KOPT-K1 (cell line): ENCODE data around the gene RAB11FIP5.

ENCODE experiments used
- H3K27ac ChIP-seq: fragments of 200-600 bp; sonication (generic); 2 replicates; pipeline ENCODE4 v1.5.1; 2016; ENCODE audit warnings: antibody characterized with exemption, mild to moderate bottlenecking, low read depth, low read length; ENCODE audit not compliant: poor library complexity, severe bottlenecking
- H3K36me3 ChIP-seq: fragments of 200-600 bp; sonication (generic); 2 replicates; pipeline ENCODE4 v1.5.1; 2017; ENCODE audit warnings: antibody characterized with exemption, mild to moderate bottlenecking, low read length, moderate library complexity; ENCODE audit not compliant: insufficient read depth
- H3K9me3 ChIP-seq: fragments of 200-600 bp; sonication (generic); 2 replicates; pipeline ENCODE4 v1.5.1; 2017; ENCODE audit warnings: antibody characterized with exemption, low read length, mild to moderate bottlenecking; ENCODE audit not compliant: insufficient read depth, poor library complexity, severe bottlenecking

RAB11FIP5 gene

DNA sequence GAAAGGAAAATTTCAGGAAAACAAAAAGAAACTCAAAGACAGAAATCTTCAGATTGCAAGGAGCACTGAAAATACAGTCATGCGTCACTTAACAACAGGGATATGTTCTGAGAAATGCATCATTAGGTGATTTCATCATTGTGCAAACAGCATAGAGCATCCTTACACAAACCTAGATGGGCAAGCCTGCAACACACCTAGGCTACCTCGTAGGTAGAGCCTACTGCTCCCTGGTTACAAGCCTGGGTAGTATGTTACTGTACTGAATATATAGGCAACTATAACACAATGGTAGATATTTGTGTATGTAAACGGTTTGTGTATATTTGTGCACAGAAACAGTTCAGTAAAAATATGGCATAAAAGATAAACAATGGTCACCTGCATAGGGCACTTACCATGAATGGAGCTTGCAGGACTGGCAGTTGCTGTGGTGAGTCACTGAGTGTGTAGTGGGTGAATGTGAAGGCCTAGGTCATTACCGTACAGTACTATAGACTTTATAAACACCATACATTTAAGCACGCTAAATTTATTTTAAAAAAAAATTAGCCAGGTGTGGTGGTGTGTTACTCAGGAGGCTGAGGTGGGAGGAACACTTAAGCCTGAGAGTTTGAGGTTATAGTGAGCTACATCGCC lies 74.7 kb downstream of the RAB11FIP5 start:
- no peak overlapping the region for H3K27ac ChIP-seq
- no peaks in the 10 kb centered on the region for H3K36me3 ChIP-seq
- H3K9me3 ChIP-seq = no peaks in the 10 kb centered on the region

DNA sequence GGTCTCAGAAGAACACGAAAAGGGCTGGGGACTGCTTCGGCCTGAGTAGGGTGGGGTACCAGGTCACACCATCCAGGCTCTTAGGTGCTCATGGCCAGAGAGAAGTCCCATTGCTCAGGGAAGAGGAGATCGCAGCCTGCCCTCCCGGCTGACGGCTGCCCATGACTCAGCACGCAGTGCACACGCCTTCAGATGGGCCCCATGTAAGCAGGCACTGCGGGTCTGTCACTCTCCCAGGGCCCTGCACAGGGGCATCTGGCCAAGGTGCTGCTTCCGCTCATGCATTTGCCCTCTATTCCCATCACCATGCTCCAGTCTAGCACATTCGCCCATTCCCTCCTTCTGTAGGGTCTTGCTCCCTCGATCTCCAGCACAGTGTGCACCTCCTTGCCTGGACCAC lies 76.0 kb downstream of the RAB11FIP5 start:
- Histone ChIP-seq H3K9me3 (no peaks in the 10 kb centered on the region), H3K36me3 (no peaks in the 10 kb centered on the region), H3K27ac (no peak overlapping the region)

DNA sequence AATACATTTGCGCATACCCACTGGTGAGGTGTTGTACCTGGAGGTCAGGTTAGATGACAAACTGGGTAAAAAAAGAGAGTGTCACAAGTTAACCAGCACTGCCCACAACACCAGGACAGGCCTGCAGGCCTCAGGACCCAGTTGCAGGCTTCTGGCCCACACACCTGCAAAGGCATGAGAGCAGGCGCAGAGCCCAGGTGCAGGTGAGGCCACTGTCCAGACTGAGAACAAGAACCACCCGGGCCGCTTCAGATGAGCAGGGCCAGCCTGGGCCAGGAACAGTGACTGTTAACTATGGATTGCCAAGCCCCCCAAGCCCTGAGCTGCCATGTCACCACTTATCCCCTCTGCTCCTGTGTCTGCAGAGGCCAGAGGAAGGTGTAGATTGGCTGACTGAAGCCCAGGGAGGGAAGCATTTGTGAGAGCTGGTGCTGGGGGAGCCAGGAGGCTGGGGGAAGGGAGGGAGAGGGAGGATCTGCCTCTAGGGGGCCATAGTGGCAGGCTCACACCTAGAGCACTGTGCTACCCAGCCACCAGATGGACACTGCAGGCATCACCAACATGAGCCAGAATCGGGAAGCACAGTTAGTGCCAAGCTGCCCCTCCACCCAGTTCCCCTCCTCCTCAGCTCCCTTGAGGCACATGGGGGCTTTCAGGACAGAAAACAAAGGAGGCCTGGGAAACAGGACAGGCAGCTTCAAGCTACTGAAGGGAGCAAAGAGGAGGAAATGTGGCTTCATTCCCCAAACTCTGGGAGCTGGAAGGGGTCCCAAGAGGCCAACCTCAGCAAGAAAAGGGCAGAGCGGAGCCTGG lies 76.6 kb downstream of the RAB11FIP5 start:
- Histone ChIP-seq H3K27ac (no peak overlapping the region), H3K36me3 (no peaks in the 10 kb centered on the region), H3K9me3 (no peaks in the 10 kb centered on the region)

DNA sequence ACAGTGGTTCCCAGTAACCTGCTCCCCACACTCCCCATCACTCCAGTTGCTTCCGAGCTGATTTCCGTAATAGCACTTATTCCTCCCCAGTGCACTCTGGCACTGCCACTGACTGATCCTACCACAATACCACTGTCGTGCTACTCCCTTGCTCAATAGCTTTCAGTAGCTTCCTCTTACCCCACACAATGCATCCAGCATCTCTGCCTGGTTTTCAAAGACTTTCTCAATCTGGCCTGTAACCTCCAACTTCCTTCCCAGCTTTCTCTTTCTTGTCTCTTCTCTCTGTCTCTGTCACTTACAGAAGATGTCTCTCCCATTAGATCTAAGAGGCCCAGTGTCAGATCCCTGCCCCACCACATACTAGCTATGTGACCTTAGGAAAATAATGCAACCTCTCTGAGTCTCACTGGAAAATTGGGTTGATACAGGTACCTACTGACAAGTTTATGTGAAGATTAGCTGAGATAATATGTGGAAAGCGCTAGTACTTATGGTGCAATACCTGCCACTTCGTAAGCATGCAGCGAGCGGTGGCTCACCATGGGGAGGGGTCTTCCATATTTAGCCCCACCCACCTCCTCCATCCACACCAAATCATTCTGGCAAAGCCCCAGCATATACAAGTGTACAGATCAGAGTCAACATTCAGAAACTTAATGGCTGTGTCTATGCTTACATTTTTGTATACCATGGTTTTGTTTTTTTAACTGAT lies 77.9 kb downstream of the RAB11FIP5 start:
- no peak overlapping the region for H3K27ac ChIP-seq

DNA sequence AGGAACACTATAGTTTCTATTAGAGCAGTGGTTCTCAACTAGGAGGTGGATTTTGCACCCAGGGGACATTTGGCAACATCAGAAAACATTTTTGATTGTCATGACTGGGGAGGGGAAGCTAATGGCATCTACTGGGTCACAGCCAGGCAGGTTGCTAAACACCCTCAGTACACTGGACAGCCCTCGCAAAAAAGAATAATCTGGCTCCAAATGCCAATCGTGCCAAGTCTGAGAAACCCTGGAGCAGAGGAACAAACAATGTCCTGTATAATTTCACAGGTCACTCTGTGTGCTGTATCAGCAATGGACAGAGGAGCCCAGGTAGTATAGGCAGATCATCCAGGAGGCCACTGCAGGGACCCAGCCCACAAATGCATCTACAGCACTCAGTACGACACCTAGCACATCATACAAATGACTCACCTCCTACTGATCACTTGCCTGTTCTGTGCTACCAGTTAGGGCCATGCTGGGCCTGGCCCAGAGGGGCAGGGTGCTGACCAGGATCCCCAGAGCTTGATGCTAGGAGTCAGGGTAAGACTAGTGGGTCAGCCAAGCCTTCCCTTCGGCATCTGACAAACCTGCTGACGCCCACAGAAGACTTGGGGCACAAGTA lies 78.9 kb downstream of the RAB11FIP5 start:
- no peaks in the 10 kb centered on the region for H3K36me3 ChIP-seq
- H3K27ac ChIP-seq = no peak overlapping the region
- H3K9me3 ChIP-seq = no peaks in the 10 kb centered on the region

More for the DNA sequence above, 77.9 kb downstream of the RAB11FIP5 start:
- H3K36me3 ChIP-seq = no peaks in the 10 kb centered on the region
- no peaks in the 10 kb centered on the region for H3K9me3 ChIP-seq

DNA sequence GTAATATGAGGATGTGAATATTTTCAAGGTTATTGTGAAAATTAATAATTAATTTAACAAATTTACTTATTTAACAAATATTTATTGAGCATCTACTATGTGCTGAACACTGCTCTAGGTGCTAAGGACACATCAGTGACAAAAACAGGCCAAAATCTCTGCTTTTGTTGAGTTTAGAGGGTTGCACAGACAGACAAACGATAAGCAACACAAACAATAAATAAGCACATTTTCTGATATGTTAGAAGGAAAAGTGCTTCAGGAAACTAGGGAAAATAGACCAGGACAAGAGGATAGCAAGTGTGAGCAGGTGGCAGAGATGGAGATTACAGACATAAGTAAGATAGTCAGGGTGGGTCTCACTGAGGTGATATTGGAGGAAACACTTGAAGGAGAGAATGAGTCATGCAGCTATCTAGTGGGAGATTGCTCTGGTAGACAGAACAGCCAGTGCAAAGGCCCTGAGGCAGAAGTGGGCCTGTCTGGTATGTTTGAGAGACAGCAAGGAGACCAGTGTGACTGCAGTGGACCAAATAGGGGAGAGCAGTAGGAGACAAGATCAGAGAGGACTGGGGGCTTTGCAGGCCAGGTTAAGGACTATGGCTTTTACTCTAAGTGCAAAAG lies 79.5 kb downstream of the RAB11FIP5 start:
- Histone ChIP-seq H3K27ac (no peak overlapping the region), H3K9me3 (no peaks in the 10 kb centered on the region), H3K36me3 (no peaks in the 10 kb centered on the region)

DNA sequence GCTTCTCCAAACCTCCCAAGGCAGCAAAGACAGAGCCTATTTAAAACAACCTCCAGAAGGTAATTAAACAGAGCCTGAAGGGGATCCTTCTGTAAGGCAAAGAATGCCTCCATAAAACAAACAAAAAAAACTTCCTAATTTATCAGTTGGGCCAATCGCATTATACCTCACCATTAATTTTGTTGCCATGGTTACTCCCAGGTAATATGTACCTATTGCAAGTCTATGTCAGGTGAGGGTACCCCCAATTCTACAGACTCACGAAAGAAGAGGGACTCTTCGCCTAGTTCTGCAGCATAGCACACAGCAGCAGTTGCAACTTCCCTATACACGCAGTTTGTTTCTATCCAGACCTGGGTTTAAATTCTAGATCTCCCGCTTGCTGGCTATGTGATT lies 80.0 kb downstream of the RAB11FIP5 start:
- Histone ChIP-seq H3K9me3 (no peaks in the 10 kb centered on the region), H3K27ac (no peak overlapping the region), H3K36me3 (no peaks in the 10 kb centered on the region)

DNA sequence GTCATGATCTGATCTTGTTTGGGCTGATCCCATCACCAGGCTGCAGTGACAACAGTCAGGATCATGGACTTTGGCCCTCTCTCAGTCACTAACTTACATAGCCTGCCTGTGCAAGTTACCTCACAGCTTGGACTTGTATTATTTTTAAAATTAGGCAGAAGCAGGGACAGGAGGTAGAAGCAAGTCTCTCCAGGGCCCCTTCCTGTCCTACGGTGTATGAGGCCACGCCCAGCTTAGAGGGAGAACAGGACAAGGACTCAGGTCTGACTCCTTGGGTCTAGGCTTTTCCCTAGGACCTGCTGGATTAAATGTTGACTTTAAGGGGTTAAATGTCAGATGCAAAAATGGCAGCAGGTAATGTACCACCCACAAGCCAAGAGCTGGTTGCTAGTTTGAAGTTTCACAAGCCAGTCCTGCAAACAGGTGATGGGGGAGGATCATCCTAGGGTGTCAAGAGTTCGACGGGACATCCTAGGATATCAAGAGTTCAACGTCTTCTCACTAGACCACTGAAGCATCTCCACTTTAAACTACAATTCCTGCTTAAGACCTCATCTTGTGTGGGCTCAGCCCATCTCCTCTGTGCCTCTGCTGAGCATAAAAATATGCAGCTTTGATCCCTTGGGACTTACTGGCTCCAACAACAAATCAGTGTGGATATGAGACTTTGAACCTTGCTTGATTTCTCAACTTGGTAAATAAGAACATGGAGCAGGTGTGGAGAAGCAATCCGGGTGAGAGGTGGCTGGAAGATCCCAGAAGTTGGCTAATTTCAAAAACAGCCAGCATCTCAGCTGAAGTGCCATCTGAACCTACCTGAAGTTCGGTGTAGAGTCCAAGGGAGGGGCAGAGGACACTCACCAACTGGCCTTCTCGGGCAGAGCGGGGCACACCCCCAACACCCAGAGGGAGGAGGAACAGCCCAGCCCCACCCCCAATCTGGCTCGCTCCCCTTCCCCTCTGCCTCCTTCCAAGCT lies 80.7 kb downstream of the RAB11FIP5 start:
- Histone ChIP-seq H3K27ac (no peak overlapping the region), H3K9me3 (no peaks in the 10 kb centered on the region), H3K36me3 (no peaks in the 10 kb centered on the region)

DNA sequence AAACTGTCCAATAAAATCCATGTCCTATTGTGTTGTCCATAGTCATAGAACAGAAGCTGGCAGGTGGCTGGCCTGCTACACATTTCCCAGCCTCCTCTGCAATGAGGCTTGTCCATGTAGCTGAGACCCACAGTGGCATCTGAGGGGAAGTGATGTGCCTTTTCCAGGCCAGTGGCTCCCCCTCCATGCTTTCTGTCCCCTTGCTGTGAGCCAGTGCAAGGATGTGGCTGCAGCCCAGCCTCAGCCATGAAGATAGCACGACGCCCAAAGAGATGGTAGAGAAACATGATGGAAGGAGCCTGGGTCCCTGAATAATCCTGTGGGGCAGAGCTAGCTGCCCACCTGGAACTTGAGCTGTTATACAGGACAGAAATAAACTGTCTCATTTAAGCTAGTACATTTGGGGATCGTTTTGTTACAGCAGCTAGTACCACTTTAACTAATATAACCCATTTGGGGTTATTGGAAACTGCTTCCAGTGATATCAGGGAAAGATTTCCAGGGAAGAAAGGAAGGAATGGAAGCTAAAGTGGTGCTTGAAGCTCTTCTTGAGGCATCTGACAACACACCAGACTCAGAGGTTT lies 81.6 kb downstream of the RAB11FIP5 start:
- Histone ChIP-seq H3K36me3 (no peaks in the 10 kb centered on the region), H3K27ac (no peak overlapping the region), H3K9me3 (no peaks in the 10 kb centered on the region)

DNA sequence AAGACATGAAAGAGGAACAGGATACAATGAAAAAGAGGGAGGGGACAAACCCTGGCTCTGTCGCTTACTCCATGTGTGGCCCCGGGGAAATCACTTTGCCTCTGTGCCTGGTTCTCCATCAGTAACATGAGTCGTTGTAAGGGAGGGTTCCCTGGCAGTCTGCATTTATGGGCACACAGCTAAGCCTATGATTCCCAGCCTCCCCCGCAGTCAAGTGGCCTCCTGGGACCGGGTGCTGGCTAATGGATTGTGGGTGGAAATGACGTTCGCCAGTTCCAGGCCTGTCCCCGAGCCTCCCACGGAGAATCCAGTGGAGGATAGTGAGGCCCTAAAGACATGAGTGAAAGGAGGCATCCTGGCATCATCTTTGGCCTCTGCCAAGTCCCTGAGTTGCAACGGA lies 83.9 kb downstream of the RAB11FIP5 start:
- Histone ChIP-seq H3K9me3 (no peaks in the 10 kb centered on the region), H3K27ac (no peak overlapping the region), H3K36me3 (no peaks in the 10 kb centered on the region)

DNA sequence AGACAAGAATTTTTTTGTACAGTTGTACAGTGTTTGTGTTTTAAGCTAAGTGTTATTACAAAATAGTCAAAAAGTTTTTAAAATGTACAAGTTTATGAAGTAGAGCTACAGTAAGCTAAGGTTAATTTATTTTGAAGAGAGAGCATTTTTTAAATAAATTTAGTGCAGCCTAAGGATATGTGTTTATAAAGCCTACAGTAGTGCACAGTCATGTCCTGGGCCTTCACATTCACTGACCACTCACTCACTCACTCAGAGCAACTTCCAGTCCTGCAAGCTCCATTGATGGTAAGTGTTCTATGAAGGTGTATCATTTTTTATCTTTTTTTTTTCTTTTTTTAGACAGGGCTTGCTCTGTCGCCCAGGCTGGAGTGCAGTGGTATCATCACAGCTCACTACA lies 85.4 kb downstream of the RAB11FIP5 start:
- no peaks in the 10 kb centered on the region for H3K36me3 ChIP-seq
- no peak overlapping the region for H3K27ac ChIP-seq
- no peaks in the 10 kb centered on the region for H3K9me3 ChIP-seq

DNA sequence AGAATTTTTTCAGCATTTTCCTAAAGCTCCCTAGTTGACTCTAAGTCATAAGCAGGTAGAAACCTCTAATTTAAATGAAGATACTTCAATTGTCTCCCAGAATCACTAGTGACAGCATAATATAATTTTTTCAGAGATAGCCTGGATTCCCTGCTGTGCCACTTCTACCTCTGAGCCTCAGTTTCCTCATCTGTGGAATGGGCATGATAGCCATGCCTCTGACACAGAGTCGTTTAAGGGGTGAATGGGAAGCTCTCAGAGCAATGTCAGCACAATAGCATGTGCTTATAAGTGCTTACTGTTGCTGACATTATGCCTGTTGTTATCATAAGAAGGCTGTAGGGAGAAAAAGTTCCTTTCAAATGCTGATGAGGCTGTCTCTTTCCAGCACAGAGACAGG lies 89.3 kb downstream of the RAB11FIP5 start:
- Histone ChIP-seq H3K27ac (no peak overlapping the region), H3K9me3 (no peaks in the 10 kb centered on the region), H3K36me3 (no peaks in the 10 kb centered on the region)
